CD4-positive, CD25-positive, alpha-beta regulatory T cell (primary cell): Measurements from ENCODE around the gene TAF11L3. TPM values are rescaled to one million over a fixed set of nuclear protein-coding genes. Genes with fewer than 3 reads are reported as not detected.
"Not testable (repeated sequence)": the region's sequence is repeated elsewhere in the genome, so short reads cannot be mapped to it uniquely, and the experiment has no call there.

Experiments
- ATAC-seq, 2 donors: fragments of 150-1000 bp; cut with Tn5 transposase; one replicate each; pipeline ENCODE4 v1.10.0; 2021; ENCODE audit warnings: low read depth in 2 of 2, moderate number of reproducible peaks in 2 of 2, moderate library complexity in 1 of 2
- DNase-seq, 3 donors: peaks; one replicate each; pipeline versions ENCODE4 v3.0.0 to v3.0.0-alpha.2; 2012 to 2022; ENCODE audit warnings: mixed read lengths in 1 of 3
- H3K27ac ChIP-seq: one replicate; pipeline ENCODE4 v1.7.0; 2013; ENCODE audit warnings: mild to moderate bottlenecking, low read length; ENCODE audit not compliant: insufficient read depth, poor library complexity, severe bottlenecking
- H3K27me3 ChIP-seq: one replicate; pipeline ENCODE4 v1.7.0; 2013; ENCODE audit warnings: low read length; ENCODE audit not compliant: control insufficient read depth, insufficient read depth
- H3K36me3 ChIP-seq: one replicate; pipeline ENCODE4 v1.7.0; 2013; ENCODE audit warnings: mild to moderate bottlenecking, low read length, moderate library complexity; ENCODE audit not compliant: control insufficient read depth, insufficient read depth
- H3K4me1 ChIP-seq: 2 replicates; pipeline ENCODE4 v1.7.0; 2013; ENCODE audit warnings: mild to moderate bottlenecking, low read length; ENCODE audit not compliant: insufficient read depth, control insufficient read depth, poor library complexity, severe bottlenecking
- H3K4me3 ChIP-seq: one replicate; pipeline ENCODE4 v1.7.0; 2013; ENCODE audit warnings: low read depth, mild to moderate bottlenecking, low read length, moderate library complexity
- H3K9me3 ChIP-seq, 2 experiments: 1 replicate in 1 of 2; 2 replicates in 1 of 2; pipeline ENCODE4 v1.7.0; 2013; ENCODE audit warnings: low read length in 2 of 2, mild to moderate bottlenecking in 1 of 2, moderate library complexity in 1 of 2; ENCODE audit not compliant: control insufficient read depth in 2 of 2
- H3K27ac Mint-ChIP-seq, 3 donors: one replicate each; pipeline ENCODE4 v1.8.0; 2020 to 2022; ENCODE audit warnings: mild to moderate bottlenecking in 3 of 3, mixed read lengths in 3 of 3, moderate library complexity in 2 of 3
- H3K27me3 Mint-ChIP-seq: one replicate; pipeline ENCODE4 v1.8.0; 2022; ENCODE audit warnings: mild to moderate bottlenecking, mixed read lengths
- H3K36me3 Mint-ChIP-seq: one replicate; pipeline ENCODE4 v1.8.0; 2020; ENCODE audit warnings: mixed read lengths
- H3K4me1 Mint-ChIP-seq, 4 donors: one replicate each; pipeline ENCODE4 v1.8.0; 2020 to 2022; ENCODE audit warnings: mixed read lengths in 4 of 4, mild to moderate bottlenecking in 1 of 4
- H3K4me3 Mint-ChIP-seq, 4 donors: one replicate each; pipeline ENCODE4 v1.8.0; 2020 to 2022; ENCODE audit warnings: mild to moderate bottlenecking in 4 of 4, mixed read lengths in 4 of 4, moderate library complexity in 3 of 4
- H3K9me3 Mint-ChIP-seq, 7 donors: one replicate each; pipeline ENCODE4 v1.8.0; 2020 to 2022; ENCODE audit warnings: mixed read lengths in 7 of 7, mild to moderate bottlenecking in 3 of 7, moderate library complexity in 2 of 7
- polyA plus RNA-seq, 4 donors: library from polyadenylated mRNA; unstranded; fragments of 300-500 nt; fragmentation: Illumina TruSeq; gene quantifications; one replicate each; pipeline ENCODE4 v1.2.3, GENCODE V29; 2021
- total RNA-seq: library from RNA; stranded (reverse); gene quantifications from one replicate; pipeline ENCODE4 v1.2.3, GENCODE V29; 2022

The TAF11L3 gene
- total RNA-seq (not detected), polyA plus RNA-seq (not detected)

DNA sequence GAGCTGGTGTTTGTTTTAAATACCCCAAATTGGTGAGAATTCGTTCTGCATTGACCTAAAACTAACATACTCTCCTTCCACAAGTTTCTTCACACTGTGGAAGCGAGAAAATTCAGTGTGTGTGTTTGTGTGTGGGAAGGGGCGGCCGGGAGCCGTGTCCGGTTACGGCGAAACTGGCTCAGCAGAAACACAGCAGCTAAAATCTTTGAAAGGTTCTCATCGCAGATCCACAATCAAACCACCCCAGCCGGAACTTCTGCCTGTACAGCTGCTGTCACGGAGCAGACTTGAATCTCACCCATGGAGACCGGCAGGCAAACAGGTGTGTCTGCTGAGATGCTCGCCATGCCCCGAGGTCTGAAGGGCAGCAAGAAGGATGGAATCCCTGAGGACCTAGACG lies at the start of gene TAF11L3:
Gene TAF11L3, plus strand, starts transcription at position 301 of the 400 bp plus-strand sequence.
- H3K36me3 ChIP-seq, H3K4me1 Mint-ChIP-seq, H3K27me3 ChIP-seq, H3K4me3 Mint-ChIP-seq, DNase-seq, H3K27ac Mint-ChIP-seq, H3K27me3 Mint-ChIP-seq, H3K9me3 Mint-ChIP-seq, H3K36me3 Mint-ChIP-seq, H3K4me1 ChIP-seq, ATAC-seq, H3K27ac ChIP-seq, H3K4me3 ChIP-seq, H3K9me3 ChIP-seq: not testable (repeated sequence)

DNA sequence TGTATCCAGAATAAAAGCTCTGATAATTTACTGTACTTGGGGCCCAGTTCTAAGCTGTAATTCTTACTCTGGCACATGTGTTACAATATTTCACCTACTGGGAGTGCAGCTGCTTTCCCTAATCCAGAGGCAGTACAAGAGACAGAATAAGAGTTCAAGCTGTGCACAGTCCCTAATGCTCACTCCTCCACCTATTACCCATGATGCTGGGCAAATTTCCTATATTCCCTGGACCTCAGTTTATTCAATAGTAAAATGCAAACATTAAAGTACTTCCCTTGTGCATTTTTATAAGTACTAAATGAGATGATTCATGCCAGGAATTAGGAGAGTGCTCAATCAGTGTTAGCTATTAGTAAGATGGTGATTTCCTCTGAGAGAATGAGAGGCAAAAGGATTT lies 48.1 kb upstream of the TAF11L3 start:
- Histone ChIP-seq H3K36me3 (no peaks in the 10 kb centered on the region), H3K4me1 (no peaks in the 10 kb centered on the region), H3K27me3 (no peaks in the 10 kb centered on the region), H3K4me3 (no peak overlapping the region), H3K27ac (no peak overlapping the region), H3K9me3 (no peaks in the 10 kb centered on the region)
- DNase-seq (no peak), ATAC-seq (no peak)
- Mint-ChIP-seq H3K27me3 (no peaks in the 10 kb centered on the region), H3K4me1 (no peaks in the 10 kb centered on the region), H3K27ac (no peak overlapping the region), H3K36me3 (no peaks in the 10 kb centered on the region), H3K4me3 (no peak overlapping the region), H3K9me3 (peaks cover 3 to 21% (median 8%) of the 10 kb centered on the region in 7 donors)

DNA sequence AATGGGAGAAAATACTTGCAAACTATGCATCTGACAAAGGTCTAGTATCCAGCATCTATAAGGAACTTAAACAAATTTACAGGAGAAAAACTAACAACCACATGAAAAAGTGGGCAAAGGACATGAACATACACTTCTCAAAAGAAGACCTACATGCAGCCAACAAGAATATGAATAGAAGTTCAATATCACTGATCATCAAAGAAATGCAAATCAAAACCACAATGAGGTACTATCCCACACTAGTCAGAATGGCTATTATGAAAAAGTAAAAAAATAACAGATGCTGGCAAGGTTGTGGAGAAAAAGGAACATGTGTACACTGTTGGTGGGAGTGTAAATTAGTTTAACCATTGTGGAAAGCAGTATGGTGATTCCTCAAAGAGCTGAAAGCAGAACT lies 43.1 kb upstream of the TAF11L3 start:
- H3K27me3 Mint-ChIP-seq, H3K27ac Mint-ChIP-seq, H3K36me3 ChIP-seq, H3K9me3 ChIP-seq, H3K27me3 ChIP-seq, H3K27ac ChIP-seq, H3K36me3 Mint-ChIP-seq, H3K4me3 Mint-ChIP-seq, ATAC-seq, H3K4me1 ChIP-seq, DNase-seq, H3K4me1 Mint-ChIP-seq, H3K4me3 ChIP-seq: not testable (repeated sequence)
- H3K9me3 Mint-ChIP-seq: peaks cover 1 to 17% (median 5%) of the 10 kb centered on the region in 7 donors

DNA sequence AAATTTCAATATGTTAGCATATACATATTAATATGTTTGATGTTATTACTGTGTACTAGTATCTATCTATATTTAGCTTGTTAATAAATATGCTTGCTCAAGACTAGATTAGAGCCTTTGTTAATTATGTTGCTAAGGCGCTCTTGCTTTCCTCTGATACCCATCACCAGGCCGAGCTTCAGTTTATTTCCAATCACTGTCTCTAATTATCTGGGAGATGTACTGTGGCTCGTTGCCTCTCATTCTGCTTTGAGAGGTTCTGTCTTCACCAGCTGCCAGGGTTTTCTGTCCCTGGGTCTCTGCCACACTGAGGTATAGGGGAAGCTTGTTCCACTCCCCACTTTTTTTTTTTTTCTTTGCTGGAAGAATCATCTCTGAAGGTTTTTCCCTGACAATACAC lies 41.1 kb upstream of the TAF11L3 start:
- no peaks in the 10 kb centered on the region for H3K36me3 ChIP-seq
- Mint-ChIP-seq H3K27ac (no peak overlapping the region), H3K36me3 (no peaks in the 10 kb centered on the region), H3K4me1 (no peaks in the 10 kb centered on the region), H3K9me3 (peaks cover 0 to 14% (median 5%) of the 10 kb centered on the region in 7 donors), H3K27me3 (no peaks in the 10 kb centered on the region), H3K4me3 (no peak overlapping the region)
- no peaks in the 10 kb centered on the region for H3K4me1 ChIP-seq
- DNase-seq: no peak
- no peaks in the 10 kb centered on the region for H3K9me3 ChIP-seq
- H3K27ac ChIP-seq: no peak overlapping the region
- no peak for ATAC-seq
- no peaks in the 10 kb centered on the region for H3K27me3 ChIP-seq
- H3K4me3 ChIP-seq: no peak overlapping the region

DNA sequence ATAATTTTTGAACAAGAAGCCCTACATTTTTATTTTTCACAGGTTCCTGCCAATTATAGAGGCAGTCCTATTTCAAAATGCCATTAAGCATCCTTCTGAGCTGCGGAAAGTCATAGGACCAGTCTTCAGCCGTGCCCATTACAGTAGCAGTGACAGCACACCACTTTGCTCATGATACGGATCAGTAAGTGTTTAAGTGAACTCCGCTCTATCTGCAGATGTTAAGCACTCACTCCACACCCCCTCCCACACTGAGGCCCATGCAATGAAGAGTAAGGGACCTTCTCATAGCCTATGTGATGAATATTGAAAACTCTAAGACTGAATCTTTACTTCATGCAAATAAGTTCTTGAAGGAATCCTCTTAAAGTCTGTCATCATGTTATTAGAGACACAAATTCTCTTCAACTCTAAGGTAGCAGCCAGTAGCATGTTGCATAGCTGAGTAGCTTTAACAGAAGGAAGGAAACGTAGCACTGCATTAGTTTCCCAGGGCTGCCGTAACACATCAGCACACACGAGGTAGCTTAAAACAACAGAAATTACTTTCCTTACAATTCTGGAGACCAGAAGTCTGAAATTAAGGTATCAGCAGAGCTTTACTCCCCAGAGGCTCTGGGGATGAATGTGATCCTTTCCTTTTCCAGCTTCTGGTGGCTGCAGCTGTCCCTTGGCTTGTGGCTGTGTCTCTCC lies 40.4 kb upstream of the TAF11L3 start:
- no peak overlapping the region for H3K4me3 Mint-ChIP-seq
- no peak overlapping the region for H3K27ac ChIP-seq
- no peaks in the 10 kb centered on the region for H3K9me3 ChIP-seq
- no peaks in the 10 kb centered on the region for H3K4me1 ChIP-seq
- ATAC-seq: no peak
- H3K36me3 Mint-ChIP-seq: no peaks in the 10 kb centered on the region
- no peaks in the 10 kb centered on the region for H3K27me3 Mint-ChIP-seq
- no peak overlapping the region for H3K4me3 ChIP-seq
- H3K4me1 Mint-ChIP-seq: no peaks in the 10 kb centered on the region
- H3K9me3 Mint-ChIP-seq: peaks cover 0 to 11% (median 2%) of the 10 kb centered on the region in 7 donors
- H3K27ac Mint-ChIP-seq: no peak overlapping the region
- no peaks in the 10 kb centered on the region for H3K36me3 ChIP-seq
- no peak for DNase-seq
- H3K27me3 ChIP-seq: no peaks in the 10 kb centered on the region

DNA sequence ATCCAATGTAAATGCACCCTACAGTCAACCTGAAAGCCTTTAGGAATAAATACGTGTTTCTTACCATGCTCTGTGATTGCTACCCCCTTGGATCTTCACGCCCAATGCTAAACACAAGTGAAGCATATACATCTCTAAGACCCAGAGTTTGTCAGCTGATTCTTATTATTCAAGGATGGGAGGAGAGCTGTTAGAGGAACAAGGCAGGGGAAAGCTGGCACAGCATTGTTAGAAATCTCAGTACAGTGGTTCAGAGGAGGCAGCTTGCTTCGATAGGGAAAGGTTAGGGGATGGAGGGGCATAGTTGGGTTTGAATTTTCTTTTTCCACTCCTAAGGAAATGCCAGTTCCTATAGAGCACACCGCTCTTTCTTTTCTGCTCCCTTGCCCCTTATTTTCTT lies 36.8 kb upstream of the TAF11L3 start:
- Mint-ChIP-seq H3K9me3 (peaks cover 0 to 6% (median 2%) of the 10 kb centered on the region in 7 donors), H3K27ac (no peak overlapping the region), H3K27me3 (no peaks in the 10 kb centered on the region), H3K4me1 (no peaks in the 10 kb centered on the region), H3K36me3 (no peaks in the 10 kb centered on the region), H3K4me3 (no peak overlapping the region)
- Histone ChIP-seq H3K27me3 (no peaks in the 10 kb centered on the region), H3K36me3 (no peaks in the 10 kb centered on the region), H3K4me1 (no peaks in the 10 kb centered on the region), H3K27ac (no peak overlapping the region), H3K4me3 (no peak overlapping the region), H3K9me3 (no peaks in the 10 kb centered on the region)
- ATAC-seq (no peak), DNase-seq (no peak)

DNA sequence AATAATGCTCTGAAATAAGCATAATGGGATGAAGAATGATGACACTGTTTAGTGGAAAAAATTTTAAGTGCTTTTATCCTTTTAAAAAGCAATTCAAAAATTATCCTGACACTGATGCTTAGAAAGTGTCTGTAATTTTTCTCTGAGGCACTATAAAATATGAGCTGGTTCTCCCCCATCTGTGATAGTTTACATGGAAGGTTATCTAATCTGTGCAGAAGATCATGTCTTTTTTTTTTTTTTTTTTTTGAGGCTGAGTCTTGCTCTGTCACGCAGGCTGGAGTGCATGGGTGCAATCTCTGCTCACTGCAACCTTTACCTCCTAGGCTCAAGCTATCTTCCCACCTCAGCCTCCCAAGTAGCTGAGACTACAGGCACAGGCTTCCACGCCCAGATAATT lies 35.4 kb upstream of the TAF11L3 start:
- no peak for DNase-seq
- no peak for ATAC-seq
- Histone ChIP-seq H3K4me1 (no peaks in the 10 kb centered on the region), H3K27me3 (no peaks in the 10 kb centered on the region), H3K27ac (no peak overlapping the region), H3K4me3 (no peak overlapping the region), H3K9me3 (no peaks in the 10 kb centered on the region), H3K36me3 (no peaks in the 10 kb centered on the region)
- Mint-ChIP-seq H3K36me3 (no peaks in the 10 kb centered on the region), H3K4me3 (no peak overlapping the region), H3K9me3 (peaks cover 0 to 9% (median 2%) of the 10 kb centered on the region in 7 donors), H3K27ac (no peak overlapping the region), H3K4me1 (no peaks in the 10 kb centered on the region), H3K27me3 (no peaks in the 10 kb centered on the region)

DNA sequence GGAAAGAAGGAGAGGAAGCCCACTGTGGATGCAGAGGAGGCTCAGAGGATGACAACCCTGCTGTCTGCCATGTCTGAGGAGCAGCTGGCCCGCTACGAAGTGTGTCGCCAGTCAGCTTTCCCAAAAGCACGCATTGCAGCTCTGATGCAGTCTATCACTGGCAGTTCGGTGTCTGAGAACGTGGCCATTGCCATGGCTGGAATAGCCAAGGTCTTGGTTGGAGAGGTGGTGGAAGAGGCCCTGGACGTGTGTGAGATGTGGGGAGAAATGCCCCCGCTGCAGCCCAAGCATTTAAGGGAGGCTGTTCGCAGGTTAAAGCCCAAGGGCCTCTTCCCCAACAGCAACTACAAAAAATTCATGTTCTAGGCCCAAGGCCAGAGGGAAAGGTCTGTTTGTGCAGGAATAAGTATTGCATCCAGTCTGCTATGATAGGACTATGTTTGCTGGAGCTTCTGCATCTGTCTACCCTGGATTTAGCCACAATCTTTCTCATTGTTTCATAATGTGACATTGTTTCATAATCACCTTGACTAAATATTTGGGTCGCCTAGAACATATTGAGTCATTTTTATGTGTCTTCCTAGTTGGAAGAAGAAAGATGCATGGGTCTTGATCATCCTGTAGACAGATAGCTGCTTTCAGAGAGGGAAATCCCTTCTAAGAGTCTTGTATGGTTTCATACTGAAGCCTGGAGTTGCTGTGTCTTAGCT lies 31.5 kb upstream of the TAF11L3 start:
- not testable (repeated sequence) for H3K4me1 Mint-ChIP-seq, H3K27me3 ChIP-seq, H3K4me3 Mint-ChIP-seq, DNase-seq, H3K27ac ChIP-seq, H3K9me3 ChIP-seq, H3K36me3 ChIP-seq, H3K27me3 Mint-ChIP-seq, ATAC-seq, H3K4me3 ChIP-seq, H3K4me1 ChIP-seq, H3K27ac Mint-ChIP-seq, H3K36me3 Mint-ChIP-seq
- peaks cover 0 to 13% (median 2%) of the 10 kb centered on the region in 7 donors for H3K9me3 Mint-ChIP-seq
